Upper lobe of left lung (tissue), 6 donors: Measurements from ENCODE around the gene COPS2. TPM values are rescaled to one million over a fixed set of nuclear protein-coding genes. Genes with fewer than 3 reads are reported as not detected.

Source experiments
- ATAC-seq, 2 donors: fragments of 200-7000 bp; cut with Tn5 transposase; one replicate each; pipeline ENCODE4 v1.9.1; 2022; ENCODE audit warnings: mild to moderate bottlenecking in 2 of 2, moderate library complexity in 2 of 2; ENCODE audit not compliant: low FRiP score in 2 of 2
- DNase-seq, 2 donors: peaks; one replicate each; pipeline ENCODE4 v3.0.0-alpha.2; 2019 to 2020
- H3K27ac ChIP-seq, 4 donors: fragments of 200-600 bp; sonication (generic); one replicate each; pipeline ENCODE4 v1.5.1; 2016 to 2019
- H3K27me3 ChIP-seq, 4 donors: fragments of 200-600 bp; sonication (generic); one replicate each; pipeline ENCODE4 v1.5.1; 2017 to 2019
- H3K36me3 ChIP-seq, 4 donors: fragments of 200-600 bp; sonication (generic); one replicate each; pipeline ENCODE4 v1.5.1; 2016 to 2019
- H3K4me1 ChIP-seq, 4 donors: fragments of 200-600 bp; sonication (generic); one replicate each; pipeline ENCODE4 v1.5.1; 2018 to 2019
- H3K4me3 ChIP-seq, 4 donors: fragments of 200-600 bp; sonication (generic); one replicate each; pipeline ENCODE4 v1.5.1; 2017 to 2019; ENCODE audit warnings: mild to moderate bottlenecking in 2 of 4, moderate library complexity in 1 of 4
- H3K9me3 ChIP-seq, 4 donors: fragments of 200-600 bp; sonication (generic); one replicate each; pipeline ENCODE4 v1.5.1; 2018 to 2019
- EP300 ChIP-seq, 4 donors: sonication (generic); formaldehyde crosslinking; IDR thresholded peaks; one replicate each; pipeline ENCODE4 v1.5.1; 2017; ENCODE audit warnings: antibody characterized with exemption in 4 of 4, control low read depth in 2 of 4
- POLR2A ChIP-seq, 4 donors: fragments of 450-650 bp; IDR thresholded peaks; one replicate each; pipeline ENCODE4 v1.5.1; 2016 to 2017; ENCODE audit warnings: antibody characterized with exemption in 4 of 4, mild to moderate bottlenecking in 2 of 4
- POLR2AphosphoS5 ChIP-seq, 2 donors: sonication (generic); formaldehyde crosslinking; IDR thresholded peaks; one replicate each; pipeline ENCODE4 v1.5.1; 2017; ENCODE audit warnings: antibody characterized with exemption in 2 of 2
- WGBS, 2 donors: methylation state at CpG; one replicate each; pipeline ENCODE4 v1.1.5; 2017 to 2018; 5-methylcytosine and 5-hydroxymethylcytosine counted together
- total RNA-seq, 6 donors: library from RNA; depleted of rRNA in 4 of 6; stranded (reverse); fragments of >200 nt in 4 of 6; gene quantifications; one replicate each; pipeline versions ENCODE4 v1.1.0 to v1.2.1, GENCODE V29; 2016 to 2021
- TF ChIP-seq, protein P1 (sequence below), 6 experiments: fragments of 450-650 bp in 4 of 6; fragments of 200-600 bp in 2 of 6; sonication (generic) in 2 of 6; IDR thresholded peaks; one replicate each; pipeline ENCODE4 v1.5.1; 2016 to 2019; ENCODE audit warnings: antibody characterized with exemption in 6 of 6
- donor health status: DM: no; HTN: no; CAD: no; lungs with moderate emphysema.
- donor health status: DM: no; HTN: yes; CAD: no; lungs with severe emphysema.

The COPS2 gene
- total RNA-seq, 6 donors from 2014 or later: 16.8 to 65.0 (median 43.0) TPM

DNA sequence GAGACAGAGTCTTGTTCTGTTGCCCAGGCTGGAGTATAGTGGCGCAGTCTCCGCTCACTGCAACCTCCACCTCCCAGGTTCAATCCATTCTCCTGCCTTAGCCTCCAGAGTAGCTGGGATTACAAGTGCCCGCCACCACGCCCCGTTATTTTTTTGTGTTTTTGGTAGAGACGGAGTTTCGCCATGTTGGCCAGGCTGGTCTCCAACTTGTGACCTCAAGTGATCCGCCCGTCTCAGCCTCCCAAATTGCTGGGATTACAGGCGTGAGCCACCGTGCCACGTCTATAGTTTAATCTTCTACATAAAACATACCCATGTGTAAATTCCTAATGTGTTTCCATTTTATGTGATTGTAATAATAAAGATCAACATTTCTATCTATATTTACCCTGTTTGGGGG is 16.4 kb upstream of the COPS2 start:
- H3K4me3 ChIP-seq: no peak overlapping the region
- WGBS, 2 donors: 99% methylated on average over 12 of the region's 12 CpGs

DNA sequence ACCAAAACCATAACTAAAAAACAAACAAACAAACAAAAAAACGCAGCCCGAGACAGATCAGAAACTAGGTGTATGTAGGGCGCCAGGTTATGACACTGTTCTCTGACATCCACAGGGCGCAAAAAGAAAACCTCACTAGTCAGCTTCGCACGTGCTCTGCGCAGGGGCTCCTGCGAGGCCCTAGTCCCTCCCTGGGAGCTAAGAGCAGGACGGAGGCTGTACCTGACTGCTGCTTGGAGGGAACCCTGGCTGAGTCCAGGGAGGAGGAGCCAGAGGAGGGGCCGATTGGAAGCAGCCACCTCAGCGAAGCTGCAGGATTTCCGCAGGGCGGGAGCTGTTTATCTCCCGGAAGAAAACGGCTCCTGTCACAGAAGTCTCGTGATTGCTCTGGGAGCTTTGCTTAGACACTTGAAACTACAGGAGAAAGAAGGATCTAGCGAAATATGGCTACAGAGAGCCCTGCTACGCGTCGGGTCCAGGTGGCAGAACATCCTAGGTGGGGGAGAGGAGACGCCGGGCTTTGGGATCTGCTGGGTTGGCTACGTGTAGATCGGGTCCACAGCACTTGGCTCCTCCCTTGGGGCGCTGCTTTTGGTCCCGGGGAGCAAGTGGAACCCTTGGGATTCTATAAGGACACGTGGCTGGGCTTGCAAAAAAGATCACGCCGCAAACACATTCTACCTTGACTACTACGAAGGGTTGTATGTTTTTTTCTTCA is 14.6 kb upstream of the COPS2 start, which contains the start of gene GALK2:
TSS of gene GALK2 (plus strand) at position 368 of the 718 bp plus-strand sequence. CDS start at position 444, 76 bp downstream.
- peak; percentile 98 to 99 for ATAC-seq
- TF ChIP-seq POLR2AphosphoS5 (IDR thresholded peaks at IDR 0.05) (peak; percentile 35 to 81), EP300 (IDR thresholded peaks at IDR 0.05) (peak in 1 of 4 donors; percentile 5), POLR2A (IDR thresholded peaks at IDR 0.05) (peak in 3 of 4 donors; percentile 30 to 67 (median 58))
- TF ChIP-seq, protein P1, sequence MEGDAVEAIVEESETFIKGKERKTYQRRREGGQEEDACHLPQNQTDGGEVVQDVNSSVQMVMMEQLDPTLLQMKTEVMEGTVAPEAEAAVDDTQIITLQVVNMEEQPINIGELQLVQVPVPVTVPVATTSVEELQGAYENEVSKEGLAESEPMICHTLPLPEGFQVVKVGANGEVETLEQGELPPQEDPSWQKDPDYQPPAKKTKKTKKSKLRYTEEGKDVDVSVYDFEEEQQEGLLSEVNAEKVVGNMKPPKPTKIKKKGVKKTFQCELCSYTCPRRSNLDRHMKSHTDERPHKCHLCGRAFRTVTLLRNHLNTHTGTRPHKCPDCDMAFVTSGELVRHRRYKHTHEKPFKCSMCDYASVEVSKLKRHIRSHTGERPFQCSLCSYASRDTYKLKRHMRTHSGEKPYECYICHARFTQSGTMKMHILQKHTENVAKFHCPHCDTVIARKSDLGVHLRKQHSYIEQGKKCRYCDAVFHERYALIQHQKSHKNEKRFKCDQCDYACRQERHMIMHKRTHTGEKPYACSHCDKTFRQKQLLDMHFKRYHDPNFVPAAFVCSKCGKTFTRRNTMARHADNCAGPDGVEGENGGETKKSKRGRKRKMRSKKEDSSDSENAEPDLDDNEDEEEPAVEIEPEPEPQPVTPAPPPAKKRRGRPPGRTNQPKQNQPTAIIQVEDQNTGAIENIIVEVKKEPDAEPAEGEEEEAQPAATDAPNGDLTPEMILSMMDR (IDR thresholded peaks at IDR 0.05): no peak
- H3K36me3 ChIP-seq: no peaks in the 10 kb centered on the region
- no peaks in the 10 kb centered on the region for H3K9me3 ChIP-seq
- H3K27ac ChIP-seq: peak within 1 kb of the TSS; percentile 85 to 88 (median 86)
- no peaks in the 10 kb centered on the region for H3K27me3 ChIP-seq
- peaks cover 12 to 25% (median 20%) of the 10 kb centered on the region in 4 donors for H3K4me1 ChIP-seq
- peak within 1 kb of the TSS; percentile 52 to 73 (median 62) for H3K4me3 ChIP-seq
- peak; percentile 58 to 96 for DNase-seq
- 2% methylated on average over 27 to 30 of the region's 30 CpGs for WGBS, 2 donors

More for the DNA sequence above, 16.4 kb upstream of the COPS2 start:
- Histone ChIP-seq H3K27me3 (no peaks in the 10 kb centered on the region), H3K27ac (no peak overlapping the region), H3K4me1 (peaks cover 12 to 25% (median 20%) of the 10 kb centered on the region in 4 donors), H3K36me3 (no peaks in the 10 kb centered on the region), H3K9me3 (no peaks in the 10 kb centered on the region)
- DNase-seq (no peak), ATAC-seq (no peak)
- TF ChIP-seq, protein P1 (IDR thresholded peaks at IDR 0.05): no peak
- no peak for TF ChIP-seq POLR2A (IDR thresholded peaks at IDR 0.05)
- no peak for TF ChIP-seq POLR2AphosphoS5 (IDR thresholded peaks at IDR 0.05)
- TF ChIP-seq EP300 (IDR thresholded peaks at IDR 0.05): no peak

DNA sequence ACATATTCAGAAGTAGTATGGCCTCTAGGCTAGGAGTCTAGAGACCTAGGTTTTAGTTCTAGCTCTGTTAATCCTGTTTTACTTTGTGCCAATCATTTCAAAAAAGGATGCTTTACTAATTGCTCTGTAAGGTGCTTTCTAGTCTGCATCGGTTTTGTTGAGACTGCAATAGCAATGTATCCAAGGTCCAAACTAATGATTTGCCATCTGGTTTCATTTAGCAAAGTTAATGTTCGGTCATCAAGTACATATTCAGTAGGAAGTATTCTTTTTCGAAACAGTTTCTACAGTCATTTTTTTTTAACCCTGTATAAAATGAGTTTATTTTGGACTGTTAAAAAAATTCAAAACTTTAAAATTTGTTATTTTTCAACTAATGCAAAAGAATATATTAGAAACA is 12.6 kb upstream of the COPS2 start:
- H3K4me1 ChIP-seq: peaks cover 12 to 25% (median 20%) of the 10 kb centered on the region in 4 donors
- no peaks in the 10 kb centered on the region for H3K36me3 ChIP-seq
- TF ChIP-seq POLR2A (IDR thresholded peaks at IDR 0.05) (no peak), EP300 (IDR thresholded peaks at IDR 0.05) (no peak), POLR2AphosphoS5 (IDR thresholded peaks at IDR 0.05) (no peak)
- TF ChIP-seq, protein P1 (IDR thresholded peaks at IDR 0.05): no peak
- H3K27ac ChIP-seq: no peak overlapping the region
- no peak overlapping the region for H3K4me3 ChIP-seq
- 90 to 92% methylated on average over 3 of the region's 3 CpGs for WGBS, 2 donors
- H3K9me3 ChIP-seq: no peaks in the 10 kb centered on the region
- no peaks in the 10 kb centered on the region for H3K27me3 ChIP-seq
- ATAC-seq (no peak), DNase-seq (no peak)

DNA sequence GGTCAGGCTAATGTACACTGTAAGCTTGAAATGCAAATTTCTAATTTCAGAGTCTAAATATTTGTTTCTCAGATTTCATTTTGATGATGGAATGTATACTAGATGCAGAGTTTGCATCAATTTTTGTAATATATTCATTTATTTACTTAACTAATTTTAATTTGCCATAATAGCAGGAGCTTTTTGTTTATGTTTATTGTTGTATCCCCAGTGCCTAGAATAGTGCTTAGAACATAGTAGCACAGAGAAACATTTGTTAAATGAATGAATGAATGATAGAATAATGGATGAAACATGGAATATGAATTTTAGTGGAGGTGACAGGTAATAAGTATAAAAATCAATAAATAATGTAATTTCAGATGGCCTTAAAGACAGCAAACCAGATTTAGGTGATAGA is 9.5 kb upstream of the COPS2 start:
- DNase-seq (no peak), ATAC-seq (no peak)
- no peaks in the 10 kb centered on the region for H3K9me3 ChIP-seq
- H3K27me3 ChIP-seq: no peaks in the 10 kb centered on the region
- no peak overlapping the region for H3K27ac ChIP-seq
- peaks cover 0 to 6% (median 0%) of the 10 kb centered on the region in 4 donors for H3K4me1 ChIP-seq
- no peak for TF ChIP-seq EP300 (IDR thresholded peaks at IDR 0.05)
- no peak for TF ChIP-seq POLR2A (IDR thresholded peaks at IDR 0.05)
- no peak for TF ChIP-seq POLR2AphosphoS5 (IDR thresholded peaks at IDR 0.05)
- TF ChIP-seq, protein P1 (IDR thresholded peaks at IDR 0.05): no peak
- peaks cover 0 to 9% (median 4%) of the 10 kb centered on the region in 4 donors for H3K36me3 ChIP-seq
- H3K4me3 ChIP-seq: no peak overlapping the region
